ENCODE results near the gene CAT.

The CAT gene

DNA sequence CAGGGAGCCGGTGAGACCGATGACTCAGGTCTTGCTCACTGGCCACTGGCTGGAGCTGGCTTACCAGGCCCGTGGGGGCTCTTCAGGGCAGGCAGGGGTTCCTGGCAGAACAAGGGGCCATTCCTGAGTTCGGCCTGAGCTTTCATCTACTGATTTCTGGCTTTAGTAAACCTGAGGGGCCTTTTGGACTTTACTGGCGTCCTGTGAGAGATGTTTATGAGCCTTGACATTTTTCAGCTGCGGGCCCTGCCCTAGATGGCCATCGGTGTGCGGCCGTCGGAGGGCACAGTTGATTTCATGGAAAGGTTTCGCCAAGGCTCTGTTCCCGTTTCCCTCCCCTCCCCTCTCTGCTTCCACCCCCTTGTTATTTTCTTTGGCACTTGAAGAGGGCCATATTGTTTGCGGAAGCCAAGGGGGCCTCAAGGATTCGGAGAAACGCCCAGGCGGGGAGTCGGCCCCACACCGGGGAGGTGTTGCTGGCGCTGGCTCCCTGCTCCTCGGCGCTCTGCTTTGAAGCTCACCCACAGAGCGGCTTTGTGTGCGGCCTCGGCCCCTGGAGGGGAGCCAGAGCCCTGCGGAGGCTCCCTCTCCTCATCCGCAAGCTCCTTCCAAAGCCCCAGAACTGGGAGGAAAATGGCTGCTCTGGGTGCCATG, 57.1 kb downstream of the CAT start:
- TF ChIP-seq, protein P1, sequence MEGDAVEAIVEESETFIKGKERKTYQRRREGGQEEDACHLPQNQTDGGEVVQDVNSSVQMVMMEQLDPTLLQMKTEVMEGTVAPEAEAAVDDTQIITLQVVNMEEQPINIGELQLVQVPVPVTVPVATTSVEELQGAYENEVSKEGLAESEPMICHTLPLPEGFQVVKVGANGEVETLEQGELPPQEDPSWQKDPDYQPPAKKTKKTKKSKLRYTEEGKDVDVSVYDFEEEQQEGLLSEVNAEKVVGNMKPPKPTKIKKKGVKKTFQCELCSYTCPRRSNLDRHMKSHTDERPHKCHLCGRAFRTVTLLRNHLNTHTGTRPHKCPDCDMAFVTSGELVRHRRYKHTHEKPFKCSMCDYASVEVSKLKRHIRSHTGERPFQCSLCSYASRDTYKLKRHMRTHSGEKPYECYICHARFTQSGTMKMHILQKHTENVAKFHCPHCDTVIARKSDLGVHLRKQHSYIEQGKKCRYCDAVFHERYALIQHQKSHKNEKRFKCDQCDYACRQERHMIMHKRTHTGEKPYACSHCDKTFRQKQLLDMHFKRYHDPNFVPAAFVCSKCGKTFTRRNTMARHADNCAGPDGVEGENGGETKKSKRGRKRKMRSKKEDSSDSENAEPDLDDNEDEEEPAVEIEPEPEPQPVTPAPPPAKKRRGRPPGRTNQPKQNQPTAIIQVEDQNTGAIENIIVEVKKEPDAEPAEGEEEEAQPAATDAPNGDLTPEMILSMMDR (IDR thresholded peaks at IDR 0.05; ENCODE audit: control extremely low read depth, extremely low read depth, low read depth, missing control alignments), result no peak
- CTCF ChIA-PET, result interaction anchor here (1.3 to 1.6 kb wide), 2 partner anchors 10 to 321 kb away, joined by 3 to 6 read pairs; no protein-coding TSS in a partner anchor
- DNase-seq (ENCODE audit: extremely low spot score), result no peak
- POLR2A ChIA-PET, result no interaction called here

DNA sequence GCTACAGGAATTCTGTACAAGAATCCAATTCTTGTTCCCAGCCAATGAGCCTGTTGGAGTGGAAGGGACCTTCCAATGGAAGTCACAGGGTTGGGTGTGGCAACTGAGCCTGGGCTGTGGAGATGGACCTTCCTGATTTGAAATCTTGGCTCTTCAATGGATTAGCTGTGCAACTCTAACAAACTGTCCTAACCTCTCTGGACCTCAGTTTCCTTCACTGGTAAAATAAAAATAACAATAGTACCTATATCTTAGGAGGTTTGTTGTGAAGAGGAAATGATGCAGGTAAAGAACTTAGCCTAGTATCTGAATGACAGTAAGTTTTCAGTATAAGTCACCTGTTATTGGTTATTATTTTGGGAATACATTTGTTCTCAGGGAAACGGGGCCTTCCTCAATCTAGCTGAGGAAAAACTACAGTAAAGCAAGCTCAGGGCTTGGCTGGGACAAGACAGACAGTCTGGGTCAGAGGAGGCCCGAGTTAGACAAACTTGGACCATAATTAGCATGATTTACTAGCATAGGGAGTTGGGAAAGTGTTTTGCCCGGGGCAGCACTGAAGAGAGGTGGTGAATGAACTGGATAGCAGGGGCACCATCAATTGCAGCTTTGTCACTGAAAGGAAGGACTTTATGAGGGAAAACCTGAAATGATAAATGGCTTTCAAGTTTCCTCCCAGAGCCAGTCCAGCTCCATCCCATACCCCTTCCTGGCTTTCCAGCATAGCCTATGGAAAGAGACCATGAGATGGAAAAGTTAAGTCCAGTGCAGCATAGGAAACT, 61.2 kb downstream of the CAT start:
- CTCF ChIA-PET, result interaction anchor here (1.3 to 2.7 kb wide), 3 partner anchors 8 to 325 kb away, joined by 3 to 11 read pairs (median 8); partner anchors contain the start of gene ELF5
- POLR2A ChIA-PET, result no interaction called here
- TF ChIP-seq, protein P1 (IDR thresholded peaks at IDR 0.05; ENCODE audit: control extremely low read depth, extremely low read depth, low read depth, missing control alignments), result no peak
- DNase-seq (ENCODE audit: extremely low spot score), result no peak

DNA sequence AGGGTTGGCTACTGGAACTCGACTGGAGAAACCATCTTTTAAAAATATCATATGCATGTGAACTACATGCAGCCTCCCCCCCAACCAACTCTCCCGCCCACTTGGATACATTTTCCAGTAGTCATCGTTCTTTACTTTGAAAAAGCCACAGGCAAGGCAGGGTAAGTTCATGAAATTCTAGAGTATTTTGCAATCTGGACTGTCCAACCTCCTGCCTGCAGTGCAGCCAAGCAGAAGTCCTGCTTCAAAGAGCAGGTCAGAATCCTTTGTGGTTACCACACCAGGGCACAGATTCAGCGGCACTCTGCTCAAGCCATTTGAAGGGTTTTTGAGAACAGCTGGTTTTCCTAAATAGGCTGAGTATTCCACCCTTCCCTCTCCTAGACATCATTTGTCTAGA, 62.8 kb downstream of the CAT start:
- CTCF ChIA-PET, result interaction anchor here (2.7 to 4.5 kb wide), 2 partner anchors 9 to 11 kb away, joined by 11 to 31 read pairs; partner anchors contain the start of gene ELF5
- POLR2A ChIA-PET, result no interaction called here
- DNase-seq (ENCODE audit: extremely low spot score), result no peak
- TF ChIP-seq, protein P1 (IDR thresholded peaks at IDR 0.05; ENCODE audit: control extremely low read depth, extremely low read depth, low read depth, missing control alignments), result no peak

DNA sequence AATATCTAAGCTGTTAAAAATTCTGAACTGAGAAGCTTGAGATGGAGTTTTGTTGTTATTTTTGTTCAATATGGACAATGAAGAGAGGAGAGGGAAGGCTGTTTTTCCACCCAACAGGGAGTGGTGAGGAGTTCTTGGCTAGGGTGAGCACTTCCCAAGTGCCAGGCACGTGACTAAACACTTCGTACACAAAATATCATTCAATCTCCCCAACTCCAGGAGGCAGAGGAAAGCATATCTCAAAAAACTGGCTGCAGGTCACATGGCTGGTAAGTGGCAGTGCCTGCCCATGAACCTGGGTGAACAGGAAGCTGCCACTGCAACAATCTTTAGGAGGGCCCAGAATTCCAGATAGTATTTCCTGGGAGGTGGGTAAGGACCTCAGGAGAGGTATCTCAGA, 63.2 kb downstream of the CAT start:
- POLR2A ChIA-PET, result no interaction called here

DNA sequence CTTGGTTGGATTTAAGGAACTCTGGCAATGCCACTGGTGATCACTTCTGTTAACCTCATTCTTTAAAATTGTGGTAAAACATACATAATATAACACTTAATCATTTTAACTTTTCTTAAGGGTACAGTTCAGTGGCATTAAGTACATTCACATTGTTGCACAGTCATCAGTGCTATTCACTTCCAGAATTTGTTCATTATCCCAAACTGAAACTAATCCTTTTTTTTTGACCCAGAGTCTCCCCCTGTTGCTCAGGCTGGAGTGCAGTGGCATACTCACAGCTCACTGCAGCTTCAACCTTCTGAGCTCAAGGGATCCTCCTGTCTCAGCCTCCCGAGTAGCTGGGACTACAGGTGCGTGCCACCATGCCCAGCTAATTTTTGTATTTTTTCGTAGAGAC, 64.2 kb downstream of the CAT start:
- no peak for DNase-seq (ENCODE audit: extremely low spot score)
- ChIA-PET POLR2A (no interaction called here), CTCF (interaction anchor here (0.8 to 4.5 kb wide), 4 partner anchors 10 to 983 kb away, joined by 3 to 31 read pairs (median 7); partner anchors contain the start of gene ELF5)
- TF ChIP-seq, protein P1 (IDR thresholded peaks at IDR 0.05; ENCODE audit: control extremely low read depth, extremely low read depth, low read depth, missing control alignments), result no peak

More for the DNA sequence above, 63.2 kb downstream of the CAT start:
- TF ChIP-seq, protein P1 (IDR thresholded peaks at IDR 0.05; ENCODE audit: control extremely low read depth, extremely low read depth, low read depth, missing control alignments), result no peak
- CTCF ChIA-PET, result interaction anchor here (1.1 to 4.5 kb wide), 3 partner anchors 10 to 136 kb away, joined by 3 to 31 read pairs (median 11); partner anchors contain the start of gene ELF5
- DNase-seq (ENCODE audit: extremely low spot score), result no peak

DNA sequence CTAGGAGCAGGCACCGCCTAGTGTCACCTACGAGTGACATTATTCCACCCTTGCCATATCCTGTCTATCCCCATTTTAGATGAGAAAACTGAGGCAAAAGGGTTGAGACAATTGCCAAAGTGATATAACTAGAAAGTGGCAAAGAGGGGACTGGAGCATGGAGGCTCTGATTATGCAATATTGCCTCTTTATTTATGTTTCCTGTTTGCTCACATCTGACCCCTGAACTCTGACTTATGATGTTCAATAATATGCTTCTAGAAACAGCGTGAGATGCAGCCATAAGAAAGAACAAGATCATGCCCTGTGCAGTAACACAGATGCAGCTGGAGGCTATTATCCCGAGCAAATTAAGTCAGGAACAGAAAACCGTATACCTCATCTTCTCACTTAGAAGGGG, 67.1 kb downstream of the CAT start:
- TF ChIP-seq, protein P1 (IDR thresholded peaks at IDR 0.05; ENCODE audit: control extremely low read depth, extremely low read depth, low read depth, missing control alignments), result no peak
- POLR2A ChIA-PET, result no interaction called here
- CTCF ChIA-PET, result interaction anchor here (1.2 kb wide), 1 partner anchor 13 kb away, joined by 3 read pairs; no protein-coding TSS in a partner anchor
- no peak for DNase-seq (ENCODE audit: extremely low spot score)
